HG03442 (cell line): ENCODE measurements around the gene JARID2.
"Not testable (repeated sequence)": the region's sequence is repeated elsewhere in the genome, so short reads cannot be mapped to it uniquely, and the experiment has no call there.

Experiments used
- ATAC-seq: cut with Tn5 transposase; IDR thresholded peaks from one replicate; pipeline ENCODE4 v1.9.1; 2021; ENCODE audit warnings: mild to moderate bottlenecking, moderate library complexity; ENCODE audit not compliant: unreplicated experiment

JARID2 gene

DNA sequence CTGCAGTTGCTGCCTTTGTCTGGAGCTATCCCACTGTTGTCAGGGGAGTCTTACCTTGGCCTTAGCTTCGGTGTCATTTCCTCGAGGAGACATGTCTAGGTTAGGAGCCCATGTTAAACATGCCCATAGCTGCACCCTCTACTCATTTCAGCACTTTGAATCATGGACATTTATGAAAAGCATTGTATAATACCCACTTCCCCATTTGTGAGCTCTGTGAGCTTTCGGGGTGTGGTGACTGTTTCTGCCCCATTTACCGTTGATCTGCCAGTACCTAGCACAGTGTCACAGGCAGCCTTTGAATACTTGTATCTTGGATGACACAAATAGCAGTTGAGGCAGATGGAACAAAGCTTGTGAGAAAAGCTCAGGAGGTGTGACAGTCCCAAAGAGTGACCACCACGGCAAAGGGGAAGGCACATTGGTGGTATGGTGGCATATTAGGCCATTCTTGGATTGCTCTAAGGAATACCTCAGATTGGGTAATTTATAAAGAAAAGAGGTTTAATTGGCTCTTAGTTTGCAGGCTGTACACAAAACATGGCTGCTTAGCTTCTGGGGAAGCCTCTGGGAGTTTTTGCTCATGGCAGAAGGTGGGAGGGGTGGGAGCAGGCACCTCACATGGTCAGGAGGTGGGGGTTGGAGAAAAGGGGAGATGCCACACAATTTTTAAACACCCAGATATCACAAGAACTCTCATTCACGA, 42.0 kb downstream of the JARID2 start:
- ATAC-seq, result peak; percentile 97

- no peak for ATAC-seq
Measured at GRCh38 chr6:15288856-15289255, 43.0 kb downstream of the JARID2 start.

- ATAC-seq, result not testable (repeated sequence)
Measured at GRCh38 chr6:15289456-15289855, 43.6 kb downstream of the JARID2 start.

DNA sequence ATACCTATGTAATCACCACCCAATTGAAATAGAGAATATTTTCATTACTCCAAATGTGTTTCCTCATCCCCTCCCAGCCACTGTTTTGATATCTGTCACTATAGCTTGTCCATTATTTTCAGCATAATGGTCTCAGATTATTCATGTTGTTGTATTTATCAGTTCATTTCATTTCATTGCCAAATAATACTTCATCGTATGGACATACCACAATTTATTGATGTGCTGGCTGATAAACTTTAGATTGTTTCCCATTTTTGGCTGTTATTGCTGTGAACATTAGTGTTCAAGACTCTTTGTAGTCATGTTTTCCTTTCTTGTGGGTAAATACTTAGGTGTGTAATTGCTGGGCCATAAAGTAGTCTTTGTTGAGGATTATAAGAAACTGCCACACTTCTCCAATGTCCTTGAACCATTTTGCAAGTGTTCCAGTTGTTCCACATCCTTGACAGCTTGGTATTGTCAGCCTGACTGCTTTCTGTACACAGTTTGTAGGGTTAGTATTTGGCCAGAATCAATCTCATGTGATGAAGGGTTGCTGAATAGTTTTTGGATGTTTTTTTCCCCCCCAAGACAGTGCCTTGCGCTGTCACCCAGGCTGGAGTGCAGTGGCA, 44.3 kb downstream of the JARID2 start:
- no peak for ATAC-seq

GRCh38 chr6:15290962-15291704, 45.3 kb downstream of the JARID2 start:
- no peak for ATAC-seq

DNA sequence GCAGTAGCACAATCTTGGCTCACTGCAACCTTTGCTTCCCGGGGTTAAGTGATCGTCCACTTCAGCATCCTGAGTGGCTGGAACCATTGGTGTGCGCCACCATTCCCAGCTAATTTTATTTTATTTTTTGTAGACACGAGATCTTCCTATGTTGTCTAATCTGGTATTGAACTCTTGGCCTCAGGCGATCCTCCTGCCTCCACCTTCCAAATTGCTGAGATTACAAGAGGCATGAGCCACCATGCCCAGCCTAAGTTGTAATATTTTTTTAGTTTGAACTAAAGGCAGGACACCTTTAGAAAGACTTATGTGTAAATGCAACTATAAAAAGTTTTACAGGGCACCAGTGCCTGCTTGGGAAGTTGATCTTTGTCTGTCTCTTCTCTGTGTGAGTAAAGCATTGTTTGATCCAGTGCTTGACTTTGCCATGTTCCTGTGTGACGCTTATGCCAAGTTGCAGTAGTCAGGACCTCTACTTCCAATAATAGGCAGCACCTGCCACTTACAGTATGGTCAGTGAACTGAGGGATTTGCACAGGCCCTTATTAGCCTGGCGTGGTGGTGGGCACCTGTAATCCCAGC, 46.9 kb downstream of the JARID2 start:
- no peak for ATAC-seq

DNA sequence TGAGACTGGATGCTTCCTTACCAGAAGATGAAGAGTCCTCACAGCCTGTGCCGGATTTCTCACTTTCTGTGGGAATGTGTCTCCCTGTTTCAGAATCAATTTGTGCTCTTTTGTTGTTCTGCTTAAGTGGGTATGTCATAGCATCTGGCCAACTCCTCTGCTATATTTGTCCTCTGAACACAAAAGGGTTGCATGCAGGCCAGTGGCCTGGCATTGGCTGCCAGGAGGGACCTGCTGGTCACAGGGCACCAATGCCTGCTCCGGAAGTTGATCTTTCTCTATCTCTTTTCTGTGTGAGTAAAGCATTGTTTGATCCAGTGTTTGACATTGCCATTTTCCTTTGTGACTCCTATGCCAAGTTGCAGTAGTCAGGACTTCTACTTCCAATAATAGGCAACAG, 47.8 kb downstream of the JARID2 start:
- no peak for ATAC-seq

DNA sequence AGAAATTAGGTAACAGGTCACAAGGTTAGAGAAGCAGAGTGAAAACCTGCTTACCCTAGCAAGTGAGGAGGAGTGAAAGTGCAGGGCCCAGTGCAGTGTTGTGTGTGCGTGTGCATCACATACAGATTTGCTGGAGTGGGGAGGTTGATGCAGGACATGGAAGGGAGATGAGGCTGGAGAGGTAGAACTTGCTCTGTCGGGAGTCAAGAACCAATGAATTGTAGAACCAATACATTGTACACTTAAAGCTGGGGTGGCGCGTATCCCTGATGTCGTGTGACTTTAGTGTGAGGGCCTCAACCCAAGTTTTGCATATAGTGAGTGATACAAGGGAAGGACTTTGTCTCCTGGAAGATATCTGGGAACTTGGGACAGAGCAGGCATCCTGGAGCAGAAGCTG, 48.6 kb downstream of the JARID2 start:
- no peak for ATAC-seq

- no peak for ATAC-seq
Measured at GRCh38 chr6:15296249-15296648, 50.4 kb downstream of the JARID2 start.

DNA sequence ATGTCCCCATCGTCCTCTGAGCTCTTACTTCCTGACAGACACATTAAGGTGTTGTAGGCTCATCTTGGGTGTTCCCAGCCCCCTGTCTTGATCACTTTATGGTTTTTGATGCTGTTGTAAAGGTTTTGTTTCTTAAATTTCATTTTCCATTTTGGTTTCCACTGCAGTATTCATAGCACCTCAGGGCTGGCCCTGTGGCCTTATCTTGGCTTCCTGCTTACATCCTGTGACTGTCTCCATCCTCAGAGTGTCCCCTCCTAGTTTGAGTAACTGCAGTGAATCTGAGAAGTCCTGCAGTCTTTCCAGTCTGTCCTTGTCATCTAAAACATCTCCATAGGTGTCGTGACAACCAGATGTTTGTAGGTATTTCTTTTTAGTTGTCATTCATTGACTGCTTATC, 50.9 kb downstream of the JARID2 start:
- ATAC-seq, result peak; percentile 37

GRCh38 chr6:15297167-15297566, 51.3 kb downstream of the JARID2 start:
- ATAC-seq, result not testable (repeated sequence)

- ATAC-seq, result no peak
Measured at GRCh38 chr6:15297895-15298590, 52.2 kb downstream of the JARID2 start.

GRCh38 chr6:15299430-15300131, 53.7 kb downstream of the JARID2 start:
- peak; percentile 70 for ATAC-seq

GRCh38 chr6:15301179-15302006, 55.5 kb downstream of the JARID2 start:
- ATAC-seq, result no peak

GRCh38 chr6:15303162-15303919, 57.5 kb downstream of the JARID2 start:
- ATAC-seq, result no peak

DNA sequence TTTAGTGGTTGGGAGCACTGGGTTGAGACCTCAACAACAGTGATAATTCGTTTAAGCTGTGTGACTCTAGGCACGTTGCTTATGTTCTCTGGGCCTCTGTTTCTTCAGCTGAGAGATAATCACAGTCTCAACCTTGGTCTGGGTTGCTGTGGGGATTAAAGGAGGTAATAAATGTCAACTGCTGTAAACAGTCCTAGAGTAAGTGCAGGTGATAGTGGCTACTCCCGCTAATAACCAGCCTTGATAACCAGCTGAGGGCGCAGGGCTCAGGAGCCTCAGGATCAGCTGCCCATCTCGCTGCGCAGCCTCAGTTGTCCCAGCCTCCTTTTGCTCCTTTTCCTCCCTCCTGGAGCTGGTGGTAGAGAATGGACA, 58.0 kb downstream of the JARID2 start:
- no peak for ATAC-seq

DNA sequence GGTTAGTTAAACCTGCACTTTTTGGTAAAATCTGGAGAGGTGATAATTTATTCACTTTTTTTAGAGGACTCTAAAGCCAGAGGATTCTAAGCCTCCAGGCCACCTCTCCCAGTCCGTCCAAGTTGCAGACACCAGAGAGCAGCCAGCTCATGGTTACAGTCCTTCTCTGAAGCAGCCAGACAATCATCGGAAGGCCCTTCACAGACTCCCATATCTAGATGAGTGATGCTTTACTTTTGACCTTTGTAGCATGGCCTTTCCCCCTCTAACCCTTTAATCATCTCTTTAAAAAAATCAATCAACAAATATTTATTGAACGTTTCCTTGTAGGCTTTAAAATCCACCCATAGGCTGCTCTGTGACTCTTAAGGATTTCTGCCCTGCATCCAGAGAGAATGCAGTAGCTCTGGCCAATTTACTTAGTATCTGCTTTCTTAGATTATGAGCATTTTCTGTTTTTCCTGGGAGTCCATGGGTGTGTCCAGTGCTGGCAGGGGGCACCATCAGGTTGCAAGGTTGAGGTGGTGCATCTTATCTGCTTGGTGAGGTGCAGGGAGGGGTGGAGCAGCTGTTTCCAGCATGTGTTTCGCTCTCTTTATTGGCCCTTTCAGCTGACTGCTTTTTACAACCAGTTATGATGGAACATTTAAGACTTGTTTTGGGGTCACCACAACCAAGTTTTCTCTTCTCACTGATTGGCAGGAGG, 58.6 kb downstream of the JARID2 start:
- ATAC-seq, result no peak

DNA sequence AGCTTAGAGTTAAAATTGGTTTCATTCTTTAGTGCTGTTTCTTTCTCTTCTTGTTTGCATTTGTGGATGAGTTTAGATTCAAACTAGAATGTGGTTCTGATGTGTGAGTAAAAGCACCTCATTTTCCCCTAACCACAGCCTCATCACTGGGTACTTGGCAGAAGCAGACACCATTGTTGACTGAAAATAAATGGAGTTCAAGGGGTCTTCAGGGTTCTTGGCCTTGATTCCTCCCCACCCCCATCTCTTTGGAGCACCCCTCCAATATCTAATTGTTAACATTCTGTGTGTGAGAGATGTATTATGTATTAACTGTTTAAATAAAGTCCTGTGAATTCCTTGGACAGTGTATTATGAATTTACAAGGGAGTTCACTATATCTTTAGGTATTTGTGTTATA, 59.6 kb downstream of the JARID2 start:
- peak; percentile 40 for ATAC-seq
